SIG-M5 treated with dmso at 0.1 percent for 504 hours (cell line): ENCODE results near the gene WASL.
A peak's percentile ranks its signal among the peaks of the same experiment; 100 is the strongest.

Experiments used
- DNase-seq: peaks from one replicate; lab custom pipeline; 2025; ENCODE audit not compliant: unreplicated experiment; lab: John Stamatoyannopoulos, UW

WASL gene

GRCh38 chr7:123662755-123663154, 86.0 kb downstream of the WASL start:
- DNase-seq, result no peak

GRCh38 chr7:123662293-123662692, 86.5 kb downstream of the WASL start:
- DNase-seq, result no peak

GRCh38 chr7:123661765-123662164, 87.0 kb downstream of the WASL start:
- DNase-seq, result no peak

GRCh38 chr7:123660514-123661354, 88.1 kb downstream of the WASL start:
- DNase-seq, result no peak

- no peak for DNase-seq
Measured at GRCh38 chr7:123658023-123658422, 90.8 kb downstream of the WASL start.

- no peak for DNase-seq
Measured at GRCh38 chr7:123657304-123657685, 91.5 kb downstream of the WASL start.

GRCh38 chr7:123656544-123657303, 92.1 kb downstream of the WASL start:
- DNase-seq, result no peak

GRCh38 chr7:123655614-123656013, 93.2 kb downstream of the WASL start, which contains the start of gene LMOD2:
Gene LMOD2, plus strand, starts transcription at chr7:123655866. Its CDS starts 98 bp downstream, at chr7:123655964.
- no peak for DNase-seq

GRCh38 chr7:123653162-123653561, 95.6 kb downstream of the WASL start:
- DNase-seq, result no peak

GRCh38 chr7:123652406-123652805, 96.4 kb downstream of the WASL start:
- no peak for DNase-seq

GRCh38 chr7:123650595-123650994, 98.2 kb downstream of the WASL start:
- no peak for DNase-seq

GRCh38 chr7:123649964-123650363, 98.8 kb downstream of the WASL start:
- DNase-seq, result no peak

GRCh38 chr7:123647106-123647730, 101.6 kb downstream of the WASL start:
- DNase-seq, result no peak

- no peak for DNase-seq
Measured at GRCh38 chr7:123645516-123645915, 103.3 kb downstream of the WASL start.

- no peak for DNase-seq
Measured at GRCh38 chr7:123643495-123644441, 105.0 kb downstream of the WASL start.

- DNase-seq, result no peak
Measured at GRCh38 chr7:123641901-123642300, 106.9 kb downstream of the WASL start.

GRCh38 chr7:123640583-123640982, 108.2 kb downstream of the WASL start:
- DNase-seq, result no peak

GRCh38 chr7:123639631-123640030, 109.2 kb downstream of the WASL start:
- no peak for DNase-seq

- no peak for DNase-seq
Measured at GRCh38 chr7:123637878-123638277, 110.9 kb downstream of the WASL start.

GRCh38 chr7:123637203-123637602, 111.6 kb downstream of the WASL start:
- DNase-seq, result peak; percentile 7
